OCI-LY3 (cell line): ENCODE data around the gene CHRM5.
A peak's percentile ranks its signal among the peaks of the same experiment; 100 is the strongest.

Experiments
- H2AFZ ChIP-seq: fragments of 200-600, 300-600 bp; shearing (Covaris generic); 2 replicates; pipeline ENCODE4 v1.6.0; 2014; ENCODE audit warnings: antibody characterized with exemption, low read depth, low read length
- H3K27ac ChIP-seq: fragments of 200-600, 300-600 bp; sonication (generic); 2 replicates; pipeline ENCODE4 v1.5.1; 2014; ENCODE audit warnings: mild to moderate bottlenecking, low read length, moderate library complexity, mixed read lengths
- H3K27me3 ChIP-seq: fragments of 200-600, 300-600 bp; sonication (generic); 2 replicates; pipeline ENCODE4 v1.6.1; 2014; ENCODE audit warnings: low read depth, low read length, mixed read lengths
- H3K36me3 ChIP-seq: fragments of 200-600, 300-600 bp; sonication (generic); replicated peaks from 2 replicates; pipeline ENCODE3; 2014; ENCODE audit warnings: low read depth, low read length, mixed read lengths
- H3K4me1 ChIP-seq: fragments of 300-600, 200-600 bp; sonication (generic); 2 replicates; pipeline ENCODE4 v1.6.1; 2014; ENCODE audit warnings: low read length, mixed read lengths
- H3K4me2 ChIP-seq: fragments of 200-600, 300-600 bp; sonication (generic); 2 replicates; pipeline ENCODE4 v1.6.1; 2014; ENCODE audit warnings: low read length, mixed read lengths
- H3K4me3 ChIP-seq: fragments of 300-600, 200-600 bp; sonication (generic); 2 replicates; pipeline ENCODE4 v1.5.1; 2014; ENCODE audit warnings: antibody characterized with exemption, mild to moderate bottlenecking, low read length, moderate library complexity
- H3K79me2 ChIP-seq: fragments of 300-600, 200-600 bp; shearing (Covaris generic); 2 replicates; pipeline ENCODE4 v1.6.1; 2014; ENCODE audit warnings: mild to moderate bottlenecking, low read length, mixed read lengths
- H3K9ac ChIP-seq: fragments of 300-600, 200-600 bp; shearing (Covaris generic); 2 replicates; pipeline ENCODE4 v1.6.0; 2014; ENCODE audit warnings: mild to moderate bottlenecking, low read length, moderate library complexity
- H3K9me3 ChIP-seq: fragments of 200-600, 300-600 bp; shearing (Covaris generic); 2 replicates; pipeline ENCODE4 v1.6.1; 2014; ENCODE audit warnings: low read length, mixed read lengths; ENCODE audit not compliant: insufficient read depth
- H4K20me1 ChIP-seq: fragments of 200-600, 300-600 bp; sonication (generic); 2 replicates; pipeline ENCODE4 v1.6.1; 2016; ENCODE audit warnings: low read length, mixed read lengths; ENCODE audit not compliant: insufficient read depth
- EZH2phosphoT487 ChIP-seq: fragments of 200-600 bp; shearing (Covaris generic); IDR thresholded peaks from 2 replicates; pipeline ENCODE4 v1.6.1; 2018; ENCODE audit warnings: antibody characterized with exemption, mixed run types, low read depth
- TF ChIP-seq, protein P1 (sequence below): fragments of 200-600, 300-600 bp; sonication (generic); IDR thresholded peaks from 2 replicates; pipeline ENCODE4 v1.5.1; 2014; ENCODE audit warnings: antibody characterized with exemption, low read length, low read depth

Gene CHRM5

GRCh38 chr15:34111488-34111887 is 143.2 kb downstream of the CHRM5 start:
- Histone ChIP-seq H3K36me3 (no peaks in the 10 kb centered on the region), H2AFZ (peak overlapping the region; percentile 12; the same call in 1 of the 2 replicates), H4K20me1 (no peaks in the 10 kb centered on the region), H3K9ac (no peak overlapping the region), H3K4me1 (no peaks in the 10 kb centered on the region), H3K79me2 (no peaks in the 10 kb centered on the region), H3K27ac (no peak overlapping the region), H3K9me3 (no peaks in the 10 kb centered on the region), H3K27me3 (no peaks in the 10 kb centered on the region), H3K4me3 (no peak overlapping the region), H3K4me2 (no peak overlapping the region)
- TF ChIP-seq EZH2phosphoT487 = no peak

DNA sequence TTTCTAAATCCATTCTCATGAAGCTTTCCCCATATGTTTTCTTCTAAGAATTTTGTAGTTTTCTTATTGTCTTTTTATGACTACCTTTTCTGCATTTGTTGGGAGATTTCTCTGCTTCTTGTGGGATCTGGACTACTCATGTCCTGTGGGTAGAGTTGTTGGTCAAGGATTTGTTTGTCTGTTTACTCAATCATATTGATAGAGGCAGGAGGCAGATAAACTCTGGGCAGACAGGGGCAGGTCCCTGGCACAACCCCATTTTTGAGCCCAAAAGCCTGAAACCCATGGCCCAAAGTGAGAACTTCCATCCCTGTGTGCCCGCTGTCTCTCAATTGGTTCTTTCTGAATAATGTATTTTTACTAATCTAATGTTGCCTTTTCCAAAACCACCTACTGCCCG is 145.9 kb downstream of the CHRM5 start:
- Histone ChIP-seq H4K20me1 (no peaks in the 10 kb centered on the region), H3K79me2 (no peaks in the 10 kb centered on the region), H3K9me3 (no peaks in the 10 kb centered on the region), H3K27me3 (no peaks in the 10 kb centered on the region), H2AFZ (no peak overlapping the region), H3K36me3 (no peaks in the 10 kb centered on the region), H3K27ac (no peak overlapping the region), H3K4me1 (no peaks in the 10 kb centered on the region), H3K9ac (no peak overlapping the region), H3K4me3 (no peak overlapping the region), H3K4me2 (no peak overlapping the region)
- no peak for TF ChIP-seq EZH2phosphoT487
- TF ChIP-seq, protein P1, sequence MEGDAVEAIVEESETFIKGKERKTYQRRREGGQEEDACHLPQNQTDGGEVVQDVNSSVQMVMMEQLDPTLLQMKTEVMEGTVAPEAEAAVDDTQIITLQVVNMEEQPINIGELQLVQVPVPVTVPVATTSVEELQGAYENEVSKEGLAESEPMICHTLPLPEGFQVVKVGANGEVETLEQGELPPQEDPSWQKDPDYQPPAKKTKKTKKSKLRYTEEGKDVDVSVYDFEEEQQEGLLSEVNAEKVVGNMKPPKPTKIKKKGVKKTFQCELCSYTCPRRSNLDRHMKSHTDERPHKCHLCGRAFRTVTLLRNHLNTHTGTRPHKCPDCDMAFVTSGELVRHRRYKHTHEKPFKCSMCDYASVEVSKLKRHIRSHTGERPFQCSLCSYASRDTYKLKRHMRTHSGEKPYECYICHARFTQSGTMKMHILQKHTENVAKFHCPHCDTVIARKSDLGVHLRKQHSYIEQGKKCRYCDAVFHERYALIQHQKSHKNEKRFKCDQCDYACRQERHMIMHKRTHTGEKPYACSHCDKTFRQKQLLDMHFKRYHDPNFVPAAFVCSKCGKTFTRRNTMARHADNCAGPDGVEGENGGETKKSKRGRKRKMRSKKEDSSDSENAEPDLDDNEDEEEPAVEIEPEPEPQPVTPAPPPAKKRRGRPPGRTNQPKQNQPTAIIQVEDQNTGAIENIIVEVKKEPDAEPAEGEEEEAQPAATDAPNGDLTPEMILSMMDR = no peak

- no peak overlapping the region for H3K4me3 ChIP-seq
- no peaks in the 10 kb centered on the region for H3K36me3 ChIP-seq
- no peak for TF ChIP-seq EZH2phosphoT487
- TF ChIP-seq, protein P1 = no peak
- H3K4me1 ChIP-seq = no peaks in the 10 kb centered on the region
- H3K27ac ChIP-seq = no peak overlapping the region
- no peaks in the 10 kb centered on the region for H3K9me3 ChIP-seq
- no peaks in the 10 kb centered on the region for H3K79me2 ChIP-seq
- H3K9ac ChIP-seq = no peak overlapping the region
- no peak overlapping the region for H3K4me2 ChIP-seq
- no peaks in the 10 kb centered on the region for H3K27me3 ChIP-seq
- no peaks in the 10 kb centered on the region for H4K20me1 ChIP-seq
- no peak overlapping the region for H2AFZ ChIP-seq
Measured at GRCh38 chr15:34114739-34115138, 146.4 kb downstream of the CHRM5 start.

GRCh38 chr15:34116620-34117019 is 148.3 kb downstream of the CHRM5 start:
- H3K36me3 ChIP-seq = no peaks in the 10 kb centered on the region
- no peaks in the 10 kb centered on the region for H3K79me2 ChIP-seq
- no peaks in the 10 kb centered on the region for H3K9me3 ChIP-seq
- no peak overlapping the region for H2AFZ ChIP-seq
- no peak for TF ChIP-seq EZH2phosphoT487
- TF ChIP-seq, protein P1 = no peak
- H3K27me3 ChIP-seq = no peaks in the 10 kb centered on the region
- no peaks in the 10 kb centered on the region for H4K20me1 ChIP-seq
- H3K9ac ChIP-seq = no peak overlapping the region
- H3K4me2 ChIP-seq = no peak overlapping the region
- no peak overlapping the region for H3K27ac ChIP-seq
- H3K4me1 ChIP-seq = no peaks in the 10 kb centered on the region
- no peak overlapping the region for H3K4me3 ChIP-seq
